ENCODE measurements around the gene ING3.
"Not testable (repeated sequence)": the region's sequence is repeated elsewhere in the genome, so short reads cannot be mapped to it uniquely, and the experiment has no call there.

ING3 gene

DNA sequence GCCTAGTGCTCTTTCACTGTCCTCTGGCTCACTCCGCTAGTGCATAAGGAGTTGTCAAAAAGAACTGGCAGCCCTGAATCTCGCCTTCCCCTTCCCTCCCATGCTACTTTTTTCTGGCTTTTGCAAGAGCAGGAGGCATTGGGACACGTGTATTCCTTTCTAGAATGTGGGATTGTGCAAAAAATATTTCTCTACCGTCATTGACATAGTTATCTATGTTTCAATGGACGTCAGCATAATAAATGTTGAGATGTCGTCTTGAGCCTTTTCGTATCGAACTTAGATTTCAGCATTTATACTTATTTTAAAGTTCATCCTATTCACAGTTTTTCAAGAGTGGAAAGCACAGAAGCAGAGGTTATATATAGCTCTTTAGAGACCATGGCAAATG is 727 bp downstream of the ING3 start:
- no peak for DNase-seq

DNA sequence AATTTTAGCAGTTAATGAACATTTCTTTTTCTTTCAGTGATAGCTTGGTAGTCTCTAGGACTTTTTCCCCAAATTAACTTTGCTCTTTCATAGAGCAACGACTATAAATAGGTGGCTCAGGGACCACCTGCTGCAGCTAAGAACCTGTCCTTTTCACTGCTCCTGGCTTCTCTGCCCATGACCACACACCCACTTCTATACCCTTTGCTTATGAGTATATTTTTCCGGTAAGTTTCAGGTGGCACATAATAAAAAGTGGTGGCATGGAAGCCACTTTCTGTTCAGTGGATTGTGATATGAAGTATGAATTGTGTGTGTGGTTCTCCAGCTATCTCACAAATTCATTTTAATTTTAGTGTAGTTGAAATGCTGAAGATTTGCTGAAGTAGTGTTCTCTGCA is 1.2 kb downstream of the ING3 start:
- no peak for DNase-seq

DNA sequence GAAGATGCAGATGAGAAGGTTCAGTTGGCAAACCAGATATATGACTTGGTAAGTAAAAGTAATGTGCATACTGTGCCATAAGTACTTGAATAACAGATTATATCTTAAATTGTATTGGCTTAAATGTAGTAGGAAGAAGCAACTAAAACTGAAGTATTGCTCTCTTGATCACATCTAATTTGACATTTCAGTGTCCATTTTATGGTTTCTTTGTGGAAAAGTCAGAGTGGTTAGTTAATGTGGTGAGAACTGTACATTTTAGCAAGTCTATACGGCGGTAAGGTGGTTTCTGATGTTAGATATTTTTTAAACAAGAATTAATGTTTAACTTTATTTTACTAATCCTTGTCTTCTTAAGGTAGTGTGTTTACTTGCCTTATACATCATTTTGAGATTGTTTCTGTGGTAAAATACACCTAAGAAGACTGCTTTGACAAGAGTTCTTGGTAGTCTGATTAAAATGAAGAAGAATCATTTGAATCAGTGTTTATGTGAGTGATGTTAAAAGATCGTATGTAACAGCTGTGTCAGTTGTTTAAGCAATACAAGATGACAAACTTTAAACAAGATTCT is 5.1 kb downstream of the ING3 start:
- DNase-seq = no peak

DNA sequence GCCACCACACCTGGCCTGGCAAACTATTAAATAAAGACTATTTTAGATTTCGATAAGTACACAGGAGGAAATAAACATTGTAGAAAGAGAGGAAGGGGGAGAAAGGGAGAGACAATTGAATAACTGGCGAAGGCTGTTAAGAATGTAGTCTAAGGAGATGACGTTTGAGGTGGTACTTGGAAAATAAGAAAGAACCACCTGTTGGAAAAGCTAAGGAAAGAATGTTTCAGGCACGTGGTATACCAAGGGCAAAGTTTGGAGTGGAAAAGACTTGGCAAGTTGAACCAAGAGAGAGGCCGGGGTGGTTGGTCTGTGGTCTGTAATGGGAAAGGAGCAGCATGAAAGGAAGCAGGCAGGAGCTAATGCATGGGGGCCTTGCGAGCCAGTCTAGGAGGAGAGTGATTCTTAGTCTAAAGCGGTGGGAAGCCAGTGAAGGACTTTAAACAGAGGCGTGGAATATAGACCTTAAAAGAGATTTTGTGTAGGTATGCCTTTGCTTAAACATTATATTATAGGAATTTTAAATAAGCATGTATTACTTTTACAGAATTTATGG is 9.4 kb downstream of the ING3 start:
- DNase-seq = no peak

DNA sequence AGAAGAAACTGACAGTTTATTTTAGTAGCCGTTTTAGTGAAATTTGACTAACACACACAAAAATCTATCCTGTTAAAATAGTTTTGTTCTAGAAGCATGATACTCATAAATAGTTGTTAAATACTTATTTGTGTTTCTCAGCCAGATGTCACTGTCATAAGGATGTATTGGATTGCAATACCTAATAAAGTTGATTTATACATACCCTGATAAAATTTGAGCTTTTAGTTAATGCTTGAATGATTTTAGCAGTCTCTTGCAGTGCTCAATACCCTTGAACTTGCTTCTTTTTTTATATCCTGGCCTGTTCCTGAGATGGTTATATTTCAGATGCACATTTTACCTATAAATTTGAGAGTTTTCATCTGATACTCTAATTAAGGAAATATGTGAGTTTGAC is 10.1 kb downstream of the ING3 start:
- no peak for DNase-seq

DNA sequence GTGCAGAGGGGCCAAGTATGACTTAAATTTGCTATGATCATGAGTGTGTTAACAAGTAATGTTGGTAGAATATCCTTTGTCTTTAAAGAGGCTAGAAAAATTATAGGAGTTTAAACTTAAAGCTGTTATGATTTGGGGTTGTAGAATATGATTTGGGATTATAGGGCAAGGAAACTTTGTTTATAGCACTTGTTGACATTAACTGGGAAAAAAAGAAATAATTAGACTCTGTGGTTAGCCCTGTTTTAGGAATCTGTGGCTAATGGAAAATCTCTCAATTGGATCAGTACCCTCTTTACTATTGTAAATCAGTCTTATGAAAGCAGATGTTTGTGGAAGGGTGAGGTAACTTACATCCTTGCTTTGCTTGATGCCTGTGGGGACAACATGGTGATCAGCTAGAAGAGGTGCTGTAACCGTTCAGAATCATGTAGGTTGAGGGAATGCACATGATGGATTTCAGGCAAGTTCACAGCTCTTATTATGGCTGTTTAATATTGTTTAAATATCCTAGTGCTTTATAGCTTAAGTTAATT is 11.1 kb downstream of the ING3 start:
- no peak for DNase-seq

DNA sequence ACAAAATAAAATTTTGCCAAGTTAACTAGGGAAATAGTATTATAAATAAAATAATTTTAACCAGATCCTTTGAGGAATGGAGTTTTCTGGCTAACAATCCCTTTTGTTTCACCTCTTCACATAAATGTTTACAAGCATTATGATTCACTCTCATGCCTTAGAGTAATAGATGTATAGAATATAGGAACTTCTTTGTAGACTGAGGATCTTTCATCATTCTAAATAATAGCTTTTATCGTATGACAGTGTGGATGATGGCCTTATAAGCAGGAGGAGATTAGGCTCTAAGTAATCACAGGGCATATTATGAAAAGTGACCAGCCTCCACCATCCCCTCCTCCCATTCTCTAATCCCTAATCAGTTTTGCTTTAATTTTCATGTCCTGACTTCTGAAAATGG is 13.5 kb downstream of the ING3 start:
- no peak for DNase-seq

DNA sequence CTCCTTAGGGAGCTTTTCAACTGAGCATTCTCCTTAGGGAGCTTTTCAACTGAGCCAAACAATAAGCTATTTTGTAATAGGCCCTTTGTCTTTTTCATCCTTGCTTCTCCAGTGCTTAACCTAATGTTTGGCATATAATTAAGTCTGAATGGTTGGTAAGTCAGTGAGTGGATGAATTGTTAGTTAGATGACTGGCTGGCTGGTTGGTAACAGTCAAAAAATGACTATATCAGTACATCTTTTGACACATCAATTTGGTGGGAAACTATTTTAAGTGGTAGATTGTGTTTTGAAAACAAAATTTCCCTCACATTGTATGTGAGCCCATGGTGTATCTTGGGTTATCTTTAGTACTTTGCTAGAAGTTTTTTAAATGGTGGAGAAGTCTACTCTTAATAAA is 16.4 kb downstream of the ING3 start:
- no peak for DNase-seq

DNA sequence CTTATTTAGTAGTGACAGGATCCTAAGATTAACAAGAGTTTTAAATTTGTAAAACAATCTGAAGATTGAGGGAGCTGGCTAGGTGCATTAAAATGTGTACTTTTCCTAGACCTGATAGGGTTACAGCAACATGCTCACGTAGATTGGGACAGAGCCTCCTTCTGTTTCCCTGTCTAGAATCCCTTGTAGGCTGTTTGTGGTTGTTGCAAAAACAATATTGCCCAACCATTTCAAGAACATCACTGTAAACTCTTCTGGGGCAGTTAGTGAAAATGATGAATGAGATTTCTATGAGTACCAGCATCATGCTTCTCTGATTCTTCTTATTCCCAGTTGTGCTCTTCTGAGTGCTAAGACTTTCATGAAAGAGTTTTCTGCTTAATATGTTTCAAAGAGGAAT is 23.3 kb downstream of the ING3 start:
- DNase-seq = no peak

DNA sequence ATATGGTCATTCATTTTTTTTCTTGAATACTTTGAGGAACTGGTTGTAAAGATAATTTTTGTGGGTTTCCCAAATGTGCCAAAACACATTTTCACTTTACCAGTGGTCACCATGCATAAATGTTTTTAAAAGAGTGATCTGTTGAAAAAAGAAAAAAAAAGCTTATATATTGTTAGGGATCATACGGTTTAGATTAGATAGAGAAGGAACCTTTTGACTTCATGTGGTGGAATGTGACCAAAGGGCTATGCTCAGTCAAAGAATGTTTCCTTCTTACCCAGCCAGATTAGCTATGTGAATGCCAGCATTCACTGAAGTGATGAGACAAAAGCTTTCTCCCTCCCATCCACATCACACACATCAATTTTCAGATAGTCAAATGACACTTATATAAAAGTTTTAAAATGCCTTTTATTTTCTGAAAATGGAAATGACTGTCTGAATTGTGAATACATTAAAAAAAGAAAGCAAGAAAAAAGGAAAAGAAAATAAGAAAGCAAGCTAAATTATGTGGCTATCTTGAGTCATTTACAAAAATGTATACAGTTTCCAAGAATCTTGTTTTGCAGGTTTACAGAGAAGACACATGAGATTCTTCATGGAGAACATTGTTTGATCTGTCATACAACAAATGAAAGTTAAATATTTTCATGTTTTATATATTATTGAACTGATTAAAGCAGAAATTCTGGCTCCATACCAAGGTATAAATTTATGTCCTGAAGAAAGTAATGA is 29.4 kb downstream of the ING3 start:
- no peak for DNase-seq

DNA sequence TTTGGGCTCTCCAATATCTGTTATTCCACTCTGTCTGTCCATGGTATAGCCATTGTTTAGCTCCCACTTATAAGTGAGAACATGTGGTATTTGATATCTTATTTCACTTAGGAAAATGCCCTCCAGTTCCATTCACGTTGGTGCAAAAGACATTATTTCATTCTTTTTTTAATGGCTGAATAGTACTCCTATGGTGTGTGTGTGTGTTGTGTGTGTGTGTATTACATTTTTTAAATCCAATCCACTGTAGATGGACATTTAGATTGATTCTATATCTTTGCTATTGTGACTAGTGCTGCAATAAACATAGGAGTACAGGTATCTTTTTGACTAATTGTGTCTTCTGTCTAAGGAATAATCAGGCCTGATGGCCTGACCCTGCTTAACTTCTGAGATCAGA is 30.5 kb downstream of the ING3 start:
- no peak for DNase-seq

DNA sequence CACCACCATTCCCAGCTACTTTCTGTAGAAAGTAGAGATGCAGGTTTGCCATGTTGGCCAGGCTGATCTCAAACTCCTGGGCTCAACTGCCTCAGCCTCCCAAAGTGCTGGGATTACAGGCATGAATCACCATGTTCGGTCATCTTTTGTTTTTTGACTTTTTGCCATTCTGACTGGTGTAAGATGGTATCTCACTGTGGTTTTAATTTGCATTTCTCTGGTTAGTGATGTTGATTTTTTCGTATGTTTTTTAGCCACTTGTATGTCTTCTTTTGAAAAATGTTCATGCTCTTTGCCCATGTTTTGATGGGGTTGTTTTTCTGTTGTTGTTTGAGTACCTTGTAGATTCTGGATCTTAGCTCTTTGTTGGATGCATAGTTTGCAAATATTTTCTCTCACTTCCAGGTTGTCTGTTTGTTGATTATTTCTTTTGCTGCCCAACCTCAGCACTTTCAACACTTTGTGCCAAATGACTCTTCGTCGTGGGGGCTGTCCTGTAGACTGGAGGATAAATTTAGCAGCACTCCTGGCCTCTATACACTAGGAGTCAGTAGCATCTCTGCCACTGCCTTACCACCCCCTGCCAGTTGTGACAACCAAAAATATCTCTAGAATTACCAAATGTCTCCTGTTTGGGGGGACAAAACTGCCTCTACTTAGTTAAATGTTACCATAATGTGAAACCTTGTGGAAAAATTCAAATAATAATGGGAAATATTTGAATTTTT is 31.5 kb downstream of the ING3 start:
- no peak for DNase-seq

DNA sequence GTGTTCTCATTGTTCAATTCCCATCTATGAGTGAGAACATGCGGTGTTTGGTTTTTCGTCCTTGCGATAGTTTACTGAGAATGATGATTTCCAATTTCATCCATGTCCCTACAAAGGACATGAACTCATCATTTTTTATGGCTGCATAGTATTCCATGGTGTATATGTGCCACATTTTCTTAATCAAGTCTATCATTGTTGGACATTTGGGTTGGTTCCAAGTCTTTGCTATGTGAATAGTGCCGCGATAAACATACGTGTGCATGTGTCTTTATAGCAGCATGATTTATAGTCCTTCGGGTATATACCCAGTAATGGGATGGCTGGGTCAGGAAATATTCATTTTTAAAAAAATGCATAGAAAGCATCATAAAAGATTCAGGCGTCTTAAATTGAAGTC is 33.0 kb downstream of the ING3 start:
- not testable (repeated sequence) for DNase-seq

DNA sequence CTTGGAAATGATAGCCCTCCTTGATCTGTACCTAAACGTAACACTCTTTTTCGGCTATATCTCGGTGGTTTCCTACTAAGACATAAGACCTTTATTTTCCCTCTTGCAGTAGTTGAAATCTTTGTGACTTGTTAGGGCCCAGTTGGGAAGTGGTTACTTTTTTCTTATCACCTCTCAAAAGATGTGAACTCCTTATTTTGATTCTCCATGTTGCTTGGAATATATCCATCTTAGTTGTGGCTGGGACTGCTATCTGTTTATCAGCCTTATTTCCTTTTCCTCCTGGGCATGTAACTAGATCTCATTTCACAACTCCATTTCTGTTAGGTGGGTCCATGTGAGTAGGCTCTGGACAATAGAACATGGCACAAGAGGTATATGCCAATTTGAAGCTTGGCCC is 33.8 kb downstream of the ING3 start:
- DNase-seq = no peak

DNA sequence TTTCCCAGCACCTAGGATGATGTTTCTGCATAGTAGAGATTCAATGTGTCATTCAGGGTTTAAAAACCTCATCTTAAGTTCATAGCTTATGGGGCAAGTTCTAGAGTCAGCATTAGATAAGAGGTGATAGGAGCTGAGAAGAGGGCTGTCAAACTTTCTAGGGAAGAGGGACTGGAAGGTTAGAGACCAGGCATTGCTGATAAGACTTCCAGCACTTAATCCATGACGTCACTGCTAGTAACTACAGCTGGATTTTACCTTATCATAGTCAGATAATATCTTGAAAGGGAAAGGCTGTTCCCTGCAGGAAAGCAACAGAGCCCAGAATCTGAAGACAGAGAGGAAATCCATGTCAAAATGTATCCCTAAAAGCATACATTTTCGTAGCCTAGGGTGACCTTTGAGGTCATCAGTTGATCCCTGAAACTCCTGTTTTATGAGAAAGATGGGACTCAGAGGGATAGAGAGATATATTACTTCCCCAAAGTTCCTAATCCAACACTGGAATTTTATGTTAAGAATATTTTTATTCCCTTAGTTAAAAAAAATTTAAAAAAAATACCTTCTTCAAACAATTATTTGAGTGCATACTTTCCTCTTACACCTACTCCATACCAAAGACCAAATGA is 34.7 kb downstream of the ING3 start:
- DNase-seq = no peak

DNA sequence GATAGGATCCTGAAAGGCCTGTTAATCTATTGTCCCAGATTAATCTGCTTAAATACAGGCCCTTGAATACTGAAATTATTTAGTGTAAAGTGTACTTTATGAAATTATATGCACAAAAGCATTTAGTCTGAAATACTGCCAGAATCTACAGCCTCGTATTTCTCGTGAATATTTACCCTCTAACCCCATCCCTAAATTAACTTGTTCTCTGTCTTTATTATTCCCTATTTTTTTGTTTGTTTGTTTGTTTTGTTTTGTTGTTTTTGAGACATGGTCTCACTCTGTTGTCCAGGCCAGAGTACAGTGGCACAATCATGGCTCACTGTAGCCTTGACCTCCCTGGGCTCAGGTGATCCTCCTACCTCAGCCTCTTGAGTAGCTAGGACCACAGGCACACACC is 35.3 kb downstream of the ING3 start:
- DNase-seq = no peak

DNA sequence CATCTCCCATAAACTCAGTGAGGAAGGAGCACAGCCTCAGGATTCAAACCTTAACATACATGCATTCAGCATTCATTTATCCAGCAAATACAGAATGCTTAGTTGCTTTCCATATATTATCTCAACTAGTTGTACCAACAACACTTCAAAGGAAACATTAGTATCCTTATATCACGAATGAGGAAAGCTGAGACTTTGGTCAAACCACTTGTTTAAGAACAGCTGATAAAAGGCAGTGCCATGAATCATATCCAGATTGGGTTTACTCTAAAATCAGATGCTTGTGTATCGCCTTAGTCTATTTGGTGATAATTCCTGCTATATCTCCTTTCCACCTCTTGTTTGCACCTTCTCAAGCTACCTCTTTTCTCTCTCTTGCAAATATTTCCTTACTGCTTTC is 36.1 kb downstream of the ING3 start:
- no peak for DNase-seq

DNA sequence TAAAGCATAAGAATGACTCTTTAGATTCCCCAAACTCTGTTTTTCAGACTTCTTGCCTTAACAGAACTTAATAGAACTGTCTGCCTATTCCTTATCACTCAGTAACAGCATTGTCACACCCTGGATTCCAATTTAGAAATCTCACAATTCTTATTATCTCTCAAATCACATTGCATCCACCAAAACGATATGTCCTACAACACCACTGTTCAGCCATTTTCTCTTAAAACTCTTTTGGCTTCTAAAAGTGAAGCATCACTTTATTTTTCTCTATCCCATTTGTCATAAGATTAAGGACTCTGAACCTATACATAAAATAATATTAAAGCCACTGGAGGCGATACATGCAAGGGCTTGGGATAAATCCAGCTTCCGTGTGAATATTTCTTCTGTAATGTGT is 36.7 kb downstream of the ING3 start:
- DNase-seq = no peak

DNA sequence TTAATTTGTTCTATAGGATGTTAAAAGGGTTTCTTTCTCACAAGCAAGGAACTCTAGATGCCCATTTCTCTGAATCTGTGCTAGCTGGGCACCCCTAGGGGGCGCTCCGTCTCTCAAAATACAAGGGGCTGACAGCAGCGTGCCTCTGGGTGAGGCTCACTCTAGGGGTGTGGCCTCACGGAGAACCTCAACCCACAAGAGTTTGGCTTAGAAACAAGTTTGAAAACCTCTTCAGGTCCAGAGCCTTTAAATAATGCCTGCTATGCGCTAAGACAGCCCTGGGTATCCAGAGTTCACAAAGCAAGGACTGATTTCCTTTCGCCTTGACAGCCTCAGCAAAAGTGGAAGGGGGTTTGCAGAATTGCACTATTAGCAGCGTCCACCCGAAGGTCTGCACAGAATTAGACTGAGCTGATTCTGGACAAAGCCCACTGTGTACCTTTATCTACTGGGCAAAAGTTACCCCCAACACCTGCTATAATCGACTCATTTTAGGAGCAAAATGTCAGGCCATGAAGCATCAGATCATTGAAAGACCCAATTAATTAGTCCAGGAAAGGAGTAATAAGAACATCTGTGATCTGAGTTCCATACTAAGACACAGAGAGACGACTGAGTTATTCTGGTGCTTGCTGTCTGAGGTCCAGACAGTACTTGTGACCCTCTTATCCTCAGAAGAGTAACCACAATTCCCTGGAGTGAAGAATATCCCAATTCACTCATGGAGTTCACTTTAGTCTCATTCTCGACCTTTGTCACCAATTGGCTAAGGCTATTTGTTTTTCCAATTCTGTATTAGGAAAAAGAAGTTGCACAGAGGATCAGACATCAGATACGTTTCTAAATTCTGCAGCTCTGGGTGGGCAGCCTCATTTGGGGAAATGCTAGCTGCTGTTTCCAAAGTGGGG is 37.4 kb downstream of the ING3 start:
- DNase-seq = peak; percentile 79

DNA sequence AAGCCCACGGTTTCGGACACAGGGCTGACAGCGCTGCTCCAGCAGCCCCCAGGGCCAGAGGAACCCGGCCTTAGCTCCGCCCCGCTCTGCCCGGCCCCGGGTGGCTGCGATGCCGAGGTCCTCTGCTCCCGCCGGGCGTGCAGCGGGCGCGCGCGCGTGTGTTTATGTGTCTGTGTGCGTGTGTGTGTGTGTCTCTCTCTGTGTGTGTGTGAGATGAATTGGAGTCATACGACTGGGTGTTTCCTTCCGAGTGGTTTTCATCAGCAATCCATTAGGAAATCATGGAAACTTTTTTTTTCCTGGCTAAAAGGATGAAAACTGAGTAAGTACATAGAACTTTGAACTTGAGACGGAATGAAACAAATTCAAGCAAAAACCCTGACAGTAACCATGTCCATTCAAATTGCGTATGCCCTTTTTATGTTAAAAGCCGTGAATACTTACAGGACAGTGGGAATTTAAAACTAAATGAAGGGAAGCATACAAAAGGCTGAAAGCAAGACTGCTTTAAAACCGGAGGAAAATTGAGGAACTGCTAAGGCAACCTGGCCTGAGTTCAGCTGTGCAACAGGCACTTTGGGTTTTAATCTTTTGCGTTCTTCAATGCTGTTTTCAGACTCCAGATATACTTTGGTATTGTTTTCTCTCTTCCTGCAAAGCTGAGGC is 38.1 kb downstream of the ING3 start, which contains the start of gene CPED1:
CPED1 (plus strand) TSS at position 121 of the 666 bp plus-strand sequence. CDS start 911 bp downstream, outside the sequence.
- peak; percentile 10 for DNase-seq
